NOMO-1 treated with dmso at 0.1 percent for 144 hours (cell line): ENCODE results near the gene TMEM171.

Source experiments
- DNase-seq: peaks from one replicate; lab custom pipeline; 2025; ENCODE audit not compliant: unreplicated experiment; lab: John Stamatoyannopoulos, UW

TMEM171 gene

GRCh38 chr5:73120222-73121118 lies at the start of gene TMEM171:
TSS of gene TMEM171 (plus strand) at chr5:73120575. CDS start at chr5:73123374, 2,799 bp downstream.
- DNase-seq: no peak

- no peak for DNase-seq
Measured at GRCh38 chr5:73081093-73081492, 39.3 kb upstream of the TMEM171 start.

- DNase-seq: no peak
Measured at GRCh38 chr5:73088026-73088425, 32.3 kb upstream of the TMEM171 start.

- DNase-seq: no peak
Measured at GRCh38 chr5:73093943-73094342, 26.4 kb upstream of the TMEM171 start.

- no peak for DNase-seq
Measured at GRCh38 chr5:73094415-73094814, 26.0 kb upstream of the TMEM171 start.

GRCh38 chr5:73095564-73096238 lies 24.7 kb upstream of the TMEM171 start:
- no peak for DNase-seq

- no peak for DNase-seq
Measured at GRCh38 chr5:73096239-73096575, 24.2 kb upstream of the TMEM171 start.

GRCh38 chr5:73097740-73098139 lies 22.6 kb upstream of the TMEM171 start:
- DNase-seq: no peak

GRCh38 chr5:73100109-73100508 lies 20.3 kb upstream of the TMEM171 start:
- DNase-seq: no peak

- DNase-seq: no peak
Measured at GRCh38 chr5:73103870-73104299, 16.5 kb upstream of the TMEM171 start.

GRCh38 chr5:73104326-73104725 lies 16.0 kb upstream of the TMEM171 start:
- no peak for DNase-seq

- no peak for DNase-seq
Measured at GRCh38 chr5:73106335-73106734, 14.0 kb upstream of the TMEM171 start.

- DNase-seq: no peak
Measured at GRCh38 chr5:73110190-73110589, 10.2 kb upstream of the TMEM171 start.

GRCh38 chr5:73111536-73111935 lies 8.8 kb upstream of the TMEM171 start:
- no peak for DNase-seq

- no peak for DNase-seq
Measured at GRCh38 chr5:73112359-73112758, 8.0 kb upstream of the TMEM171 start.

GRCh38 chr5:73114044-73114688 lies 6.2 kb upstream of the TMEM171 start:
- DNase-seq: no peak

- DNase-seq: no peak
Measured at GRCh38 chr5:73115399-73116051, 4.8 kb upstream of the TMEM171 start.

GRCh38 chr5:73116506-73116905 lies 3.9 kb upstream of the TMEM171 start:
- DNase-seq: no peak

GRCh38 chr5:73117088-73117740 lies 3.2 kb upstream of the TMEM171 start:
- DNase-seq: no peak

GRCh38 chr5:73118391-73118973 lies 1.9 kb upstream of the TMEM171 start:
- DNase-seq: no peak
